ENCODE results near the gene FAIM2. TPM values are rescaled to one million over a fixed set of nuclear protein-coding genes. Genes with fewer than 3 reads are reported as not detected.
A peak's percentile ranks its signal among the peaks of the same experiment; 100 is the strongest.

FAIM2 gene
- total and polyA plus RNA-seq, 7 donors: 1.2 to 12.8 (median 6.1) TPM; not detected in 1

GRCh38 chr12:49909356-49909755 is 5.7 kb upstream of the FAIM2 start:
- DNase-seq: no peak
- H3K27ac ChIP-seq: no peak overlapping the region

DNA sequence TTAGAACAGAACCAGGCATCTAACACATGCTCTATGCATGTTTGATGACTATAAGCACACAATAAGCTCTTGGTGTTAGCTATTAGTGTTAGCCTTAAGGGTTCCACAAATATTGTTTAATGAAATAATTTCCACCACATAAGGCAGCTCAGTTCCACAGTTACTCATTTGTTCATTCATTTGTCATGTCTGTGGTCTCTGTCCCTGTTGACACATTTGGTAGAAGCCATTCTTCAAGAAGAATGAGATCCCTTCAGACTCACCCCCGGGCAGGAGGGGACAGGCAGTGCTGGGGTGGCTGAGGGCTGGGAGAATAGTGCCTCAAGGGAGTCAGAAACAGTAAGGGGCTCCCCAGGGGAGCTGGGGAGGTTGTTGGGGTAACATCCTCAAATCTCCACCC is 3.7 kb upstream of the FAIM2 start:
- no peaks in the 10 kb centered on the region for H3K27me3 ChIP-seq
- H3K27ac ChIP-seq: no peak overlapping the region
- TF ChIP-seq POLR2A (IDR thresholded peaks at IDR 0.05): no peak
- TF ChIP-seq POLR2AphosphoS5 (IDR thresholded peaks at IDR 0.05): no peak
- no peak for TF ChIP-seq EP300 (IDR thresholded peaks at IDR 0.05)
- TF ChIP-seq, protein P1, sequence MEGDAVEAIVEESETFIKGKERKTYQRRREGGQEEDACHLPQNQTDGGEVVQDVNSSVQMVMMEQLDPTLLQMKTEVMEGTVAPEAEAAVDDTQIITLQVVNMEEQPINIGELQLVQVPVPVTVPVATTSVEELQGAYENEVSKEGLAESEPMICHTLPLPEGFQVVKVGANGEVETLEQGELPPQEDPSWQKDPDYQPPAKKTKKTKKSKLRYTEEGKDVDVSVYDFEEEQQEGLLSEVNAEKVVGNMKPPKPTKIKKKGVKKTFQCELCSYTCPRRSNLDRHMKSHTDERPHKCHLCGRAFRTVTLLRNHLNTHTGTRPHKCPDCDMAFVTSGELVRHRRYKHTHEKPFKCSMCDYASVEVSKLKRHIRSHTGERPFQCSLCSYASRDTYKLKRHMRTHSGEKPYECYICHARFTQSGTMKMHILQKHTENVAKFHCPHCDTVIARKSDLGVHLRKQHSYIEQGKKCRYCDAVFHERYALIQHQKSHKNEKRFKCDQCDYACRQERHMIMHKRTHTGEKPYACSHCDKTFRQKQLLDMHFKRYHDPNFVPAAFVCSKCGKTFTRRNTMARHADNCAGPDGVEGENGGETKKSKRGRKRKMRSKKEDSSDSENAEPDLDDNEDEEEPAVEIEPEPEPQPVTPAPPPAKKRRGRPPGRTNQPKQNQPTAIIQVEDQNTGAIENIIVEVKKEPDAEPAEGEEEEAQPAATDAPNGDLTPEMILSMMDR (IDR thresholded peaks at IDR 0.05): no peak
- no peaks in the 10 kb centered on the region for H3K9me3 ChIP-seq
- DNase-seq: no peak
- no peaks in the 10 kb centered on the region for H3K36me3 ChIP-seq
- whole genome bisulfite sequencing, 2 donors: 85 to 87% methylated on average over 1 of the region's 1 CpG
- peaks cover 0 to 19% (median 9%) of the 10 kb centered on the region in 4 donors for H3K4me1 ChIP-seq
- H3K4me3 ChIP-seq: no peak overlapping the region
- intact Hi-C loops (cut with DNase I): no loop called here

More at GRCh38 chr12:49909356-49909755, 5.7 kb upstream of the FAIM2 start:
- intact Hi-C loops (cut with DNase I): no loop called here
- 93 to 94% methylated on average over 4 of the region's 4 CpGs for WGBS, 2 donors
- H3K9me3 ChIP-seq: no peaks in the 10 kb centered on the region
- no peak overlapping the region for H3K4me3 ChIP-seq
- no peaks in the 10 kb centered on the region for H3K36me3 ChIP-seq
- peaks cover 0 to 5% (median 1%) of the 10 kb centered on the region in 4 donors for H3K4me1 ChIP-seq
- TF ChIP-seq POLR2A (IDR thresholded peaks at IDR 0.05): no peak
- no peak for TF ChIP-seq POLR2AphosphoS5 (IDR thresholded peaks at IDR 0.05)
- TF ChIP-seq, protein P1 (IDR thresholded peaks at IDR 0.05): no peak
- TF ChIP-seq EP300 (IDR thresholded peaks at IDR 0.05): no peak
- no peaks in the 10 kb centered on the region for H3K27me3 ChIP-seq

GRCh38 chr12:49905718-49906314 is 2.1 kb upstream of the FAIM2 start:
- intact Hi-C loops (cut with DNase I): no loop called here
- TF ChIP-seq EP300 (IDR thresholded peaks at IDR 0.05) (no peak), POLR2A (IDR thresholded peaks at IDR 0.05) (no peak), POLR2AphosphoS5 (IDR thresholded peaks at IDR 0.05) (peak in 1 of 4 donors; percentile 68)
- TF ChIP-seq, protein P1 (IDR thresholded peaks at IDR 0.05): no peak
- Histone ChIP-seq H3K27me3 (peaks cover 0 to 2% (median 0%) of the 10 kb centered on the region in 3 donors), H3K9me3 (no peaks in the 10 kb centered on the region), H3K36me3 (no peaks in the 10 kb centered on the region), H3K4me1 (peaks cover 0 to 19% (median 9%) of the 10 kb centered on the region in 4 donors), H3K4me3 (no peak overlapping the region), H3K27ac (peak overlapping the region in 1 of 4 donors; percentile 43)
- 94% methylated on average over 7 of the region's 7 CpGs for WGBS, 2 donors
- peak; percentile 54 for DNase-seq

GRCh38 chr12:49904601-49905000 is 901 bp upstream of the FAIM2 start:
- Histone ChIP-seq H3K4me1 (peaks cover 0 to 19% (median 9%) of the 10 kb centered on the region in 4 donors), H3K9me3 (no peaks in the 10 kb centered on the region), H3K4me3 (no peak overlapping the region), H3K27ac (peak overlapping the region; percentile 45 to 64 (median 48)), H3K27me3 (peaks cover 0 to 2% (median 0%) of the 10 kb centered on the region in 3 donors), H3K36me3 (no peaks in the 10 kb centered on the region)
- no peak for TF ChIP-seq EP300 (IDR thresholded peaks at IDR 0.05)
- intact Hi-C loops (cut with DNase I): no loop called here
- peak; percentile 46 for DNase-seq
- 88 to 89% methylated on average over 11 of the region's 11 CpGs for WGBS, 2 donors

GRCh38 chr12:49903351-49903699 is 375 bp downstream of the FAIM2 start:
- peak overlapping the region; percentile 15 to 53 (median 38) for H3K4me3 ChIP-seq
- intact Hi-C loops (cut with DNase I): loop anchor here (2.0 kb wide), 1 partner anchor 37 kb away; no protein-coding TSS in a partner anchor
- peaks cover 0 to 19% (median 9%) of the 10 kb centered on the region in 4 donors for H3K4me1 ChIP-seq
- H3K9me3 ChIP-seq: no peaks in the 10 kb centered on the region
- peak overlapping the region; percentile 45 to 64 (median 48) for H3K27ac ChIP-seq
- DNase-seq: peak; percentile 66
- no peak for TF ChIP-seq EP300 (IDR thresholded peaks at IDR 0.05)
- TF ChIP-seq POLR2A (IDR thresholded peaks at IDR 0.05): no peak
- TF ChIP-seq, protein P1 (IDR thresholded peaks at IDR 0.05): no peak
- no peak for TF ChIP-seq POLR2AphosphoS5 (IDR thresholded peaks at IDR 0.05)
- H3K27me3 ChIP-seq: peaks cover 0 to 2% (median 0%) of the 10 kb centered on the region in 3 donors
- 60 to 73% methylated on average over 12 of the region's 12 CpGs for WGBS, 2 donors
- H3K36me3 ChIP-seq: no peaks in the 10 kb centered on the region
